SK-N-SH (cell line): ENCODE results near the gene THSD7A.

Source experiments
- CHD2 ChIP-seq: fragments of 150-350 bp; IDR thresholded peaks from 2 replicates; pipeline ENCODE4 v1.6.1; 2018; ENCODE audit warnings: low read length; ENCODE audit not compliant: partially characterized antibody
- EP300 ChIP-seq, 2 experiments: IDR thresholded peaks; 2 replicates each; pipeline versions ENCODE4 v1.4.0 to v1.6.1; 2012; ENCODE audit warnings: borderline replicate concordance in 1 of 2, low read depth in 1 of 2, low read length in 1 of 2
- FOXJ3 ChIP-seq: sonication (generic); formaldehyde crosslinking; IDR thresholded peaks from 2 replicates; pipeline ENCODE4 v1.5.1; 2020; ENCODE audit warnings: mild to moderate bottlenecking, missing genetic modification reagents
- MXI1 ChIP-seq: IDR thresholded peaks from 2 replicates; pipeline ENCODE4 v1.6.1; 2012; ENCODE audit warnings: mild to moderate bottlenecking, low read depth, low read length, improper control_type of control experiment
- RAD21 ChIP-seq: IDR thresholded peaks from 2 replicates; pipeline ENCODE4 v1.6.1; 2012; ENCODE audit warnings: mild to moderate bottlenecking, low read length
- TAF1 ChIP-seq: IDR thresholded peaks from 2 replicates; pipeline ENCODE4 v1.6.1; 2012; ENCODE audit warnings: low read depth, mild to moderate bottlenecking, low read length, moderate library complexity, borderline replicate concordance
- TF ChIP-seq, protein P1 (sequence below): fragments of 200-600 bp; sonication (generic); IDR thresholded peaks from 2 replicates; pipeline ENCODE4 v1.6.1; 2017; ENCODE audit warnings: antibody characterized with exemption, mild to moderate bottlenecking, moderate library complexity
- TF ChIP-seq, protein P2 (sequence below): IDR thresholded peaks from 2 replicates; pipeline ENCODE4 v1.6.1; 2012; ENCODE audit warnings: mild to moderate bottlenecking, low read depth, low read length, moderate library complexity

DNA sequence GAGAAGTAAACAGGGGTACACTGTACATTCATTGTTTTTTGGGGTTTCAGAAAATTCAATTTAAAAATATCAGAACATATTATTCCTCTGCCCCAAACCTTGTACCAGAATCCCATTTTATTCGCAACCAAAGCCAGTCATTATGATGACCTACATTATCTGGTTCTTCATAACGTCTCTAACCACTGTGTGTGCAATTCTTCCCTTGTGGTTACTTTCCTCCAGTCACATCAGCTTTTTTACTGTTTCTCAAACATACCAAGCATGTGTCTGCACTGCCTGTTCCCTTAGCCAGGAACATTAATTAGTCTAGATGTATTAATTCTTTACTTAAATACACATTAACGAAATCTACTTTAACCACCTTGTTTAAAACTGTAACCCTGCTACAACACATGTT lies 64.8 kb downstream of the THSD7A start:
- TF ChIP-seq EP300 (IDR thresholded peaks at IDR 0.05; ENCODE audit: borderline replicate concordance in 1 of 2, low read depth in 1 of 2, low read length in 1 of 2) (no peak), CHD2 (no peak), TAF1 (no peak), RAD21 (no peak), MXI1 (no peak), FOXJ3 (CRISPR knock-in tag) (no peak)
- TF ChIP-seq, protein P1, sequence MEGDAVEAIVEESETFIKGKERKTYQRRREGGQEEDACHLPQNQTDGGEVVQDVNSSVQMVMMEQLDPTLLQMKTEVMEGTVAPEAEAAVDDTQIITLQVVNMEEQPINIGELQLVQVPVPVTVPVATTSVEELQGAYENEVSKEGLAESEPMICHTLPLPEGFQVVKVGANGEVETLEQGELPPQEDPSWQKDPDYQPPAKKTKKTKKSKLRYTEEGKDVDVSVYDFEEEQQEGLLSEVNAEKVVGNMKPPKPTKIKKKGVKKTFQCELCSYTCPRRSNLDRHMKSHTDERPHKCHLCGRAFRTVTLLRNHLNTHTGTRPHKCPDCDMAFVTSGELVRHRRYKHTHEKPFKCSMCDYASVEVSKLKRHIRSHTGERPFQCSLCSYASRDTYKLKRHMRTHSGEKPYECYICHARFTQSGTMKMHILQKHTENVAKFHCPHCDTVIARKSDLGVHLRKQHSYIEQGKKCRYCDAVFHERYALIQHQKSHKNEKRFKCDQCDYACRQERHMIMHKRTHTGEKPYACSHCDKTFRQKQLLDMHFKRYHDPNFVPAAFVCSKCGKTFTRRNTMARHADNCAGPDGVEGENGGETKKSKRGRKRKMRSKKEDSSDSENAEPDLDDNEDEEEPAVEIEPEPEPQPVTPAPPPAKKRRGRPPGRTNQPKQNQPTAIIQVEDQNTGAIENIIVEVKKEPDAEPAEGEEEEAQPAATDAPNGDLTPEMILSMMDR: no peak
- TF ChIP-seq, protein P2, sequence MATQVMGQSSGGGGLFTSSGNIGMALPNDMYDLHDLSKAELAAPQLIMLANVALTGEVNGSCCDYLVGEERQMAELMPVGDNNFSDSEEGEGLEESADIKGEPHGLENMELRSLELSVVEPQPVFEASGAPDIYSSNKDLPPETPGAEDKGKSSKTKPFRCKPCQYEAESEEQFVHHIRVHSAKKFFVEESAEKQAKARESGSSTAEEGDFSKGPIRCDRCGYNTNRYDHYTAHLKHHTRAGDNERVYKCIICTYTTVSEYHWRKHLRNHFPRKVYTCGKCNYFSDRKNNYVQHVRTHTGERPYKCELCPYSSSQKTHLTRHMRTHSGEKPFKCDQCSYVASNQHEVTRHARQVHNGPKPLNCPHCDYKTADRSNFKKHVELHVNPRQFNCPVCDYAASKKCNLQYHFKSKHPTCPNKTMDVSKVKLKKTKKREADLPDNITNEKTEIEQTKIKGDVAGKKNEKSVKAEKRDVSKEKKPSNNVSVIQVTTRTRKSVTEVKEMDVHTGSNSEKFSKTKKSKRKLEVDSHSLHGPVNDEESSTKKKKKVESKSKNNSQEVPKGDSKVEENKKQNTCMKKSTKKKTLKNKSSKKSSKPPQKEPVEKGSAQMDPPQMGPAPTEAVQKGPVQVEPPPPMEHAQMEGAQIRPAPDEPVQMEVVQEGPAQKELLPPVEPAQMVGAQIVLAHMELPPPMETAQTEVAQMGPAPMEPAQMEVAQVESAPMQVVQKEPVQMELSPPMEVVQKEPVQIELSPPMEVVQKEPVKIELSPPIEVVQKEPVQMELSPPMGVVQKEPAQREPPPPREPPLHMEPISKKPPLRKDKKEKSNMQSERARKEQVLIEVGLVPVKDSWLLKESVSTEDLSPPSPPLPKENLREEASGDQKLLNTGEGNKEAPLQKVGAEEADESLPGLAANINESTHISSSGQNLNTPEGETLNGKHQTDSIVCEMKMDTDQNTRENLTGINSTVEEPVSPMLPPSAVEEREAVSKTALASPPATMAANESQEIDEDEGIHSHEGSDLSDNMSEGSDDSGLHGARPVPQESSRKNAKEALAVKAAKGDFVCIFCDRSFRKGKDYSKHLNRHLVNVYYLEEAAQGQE: no peak
